ENCODE data around the gene PDE3A.
"Not testable (repeated sequence)": the region's sequence is repeated elsewhere in the genome, so short reads cannot be mapped to it uniquely, and the experiment has no call there.

Gene PDE3A

GRCh38 chr12:20505056-20505455 lies 136.7 kb downstream of the PDE3A start:
- DNase-seq, result no peak

- no peak for DNase-seq
Measured at GRCh38 chr12:20507056-20507455, 138.7 kb downstream of the PDE3A start.

- no peak for DNase-seq
Measured at GRCh38 chr12:20507711-20508110, 139.4 kb downstream of the PDE3A start.

- DNase-seq, result no peak
Measured at GRCh38 chr12:20508359-20508758, 140.0 kb downstream of the PDE3A start.

- no peak for DNase-seq
Measured at GRCh38 chr12:20508962-20509361, 140.6 kb downstream of the PDE3A start.

GRCh38 chr12:20510811-20511210 lies 142.5 kb downstream of the PDE3A start:
- no peak for DNase-seq

GRCh38 chr12:20513189-20513588 lies 144.9 kb downstream of the PDE3A start:
- no peak for DNase-seq

- no peak for DNase-seq
Measured at GRCh38 chr12:20514598-20514997, 146.3 kb downstream of the PDE3A start.

- no peak for DNase-seq
Measured at GRCh38 chr12:20520532-20520931, 152.2 kb downstream of the PDE3A start.

GRCh38 chr12:20523658-20524057 lies 155.3 kb downstream of the PDE3A start:
- DNase-seq, result no peak

GRCh38 chr12:20524113-20524512 lies 155.8 kb downstream of the PDE3A start:
- no peak for DNase-seq

GRCh38 chr12:20525064-20525610 lies 156.8 kb downstream of the PDE3A start:
- no peak for DNase-seq

GRCh38 chr12:20527417-20528163 lies 159.3 kb downstream of the PDE3A start:
- no peak for DNase-seq

GRCh38 chr12:20528208-20528607 lies 159.9 kb downstream of the PDE3A start:
- DNase-seq, result no peak

GRCh38 chr12:20546267-20546666 lies 177.9 kb downstream of the PDE3A start:
- DNase-seq, result no peak

GRCh38 chr12:20547816-20548575 lies 179.7 kb downstream of the PDE3A start:
- DNase-seq, result no peak

- no peak for DNase-seq
Measured at GRCh38 chr12:20548611-20549010, 180.3 kb downstream of the PDE3A start.

- DNase-seq, result no peak
Measured at GRCh38 chr12:20549108-20549719, 180.9 kb downstream of the PDE3A start.

GRCh38 chr12:20551742-20552442 lies 183.6 kb downstream of the PDE3A start:
- not testable (repeated sequence) for DNase-seq

- DNase-seq, result not testable (repeated sequence)
Measured at GRCh38 chr12:20552586-20552985, 184.2 kb downstream of the PDE3A start.

GRCh38 chr12:20555015-20555414 lies 186.7 kb downstream of the PDE3A start:
- no peak for DNase-seq

- DNase-seq, result no peak
Measured at GRCh38 chr12:20555771-20556170, 187.4 kb downstream of the PDE3A start.

GRCh38 chr12:20557096-20557495 lies 188.8 kb downstream of the PDE3A start:
- no peak for DNase-seq
